GM21825 (cell line): Measurements from ENCODE around the gene MRPS2.
"Not testable (repeated sequence)": the region's sequence is repeated elsewhere in the genome, so short reads cannot be mapped to it uniquely, and the experiment has no call there.

Experiments
- ATAC-seq: cut with Tn5 transposase; IDR thresholded peaks from one replicate; pipeline ENCODE4 v1.9.1; 2021; ENCODE audit warnings: mild to moderate bottlenecking, moderate library complexity; ENCODE audit not compliant: unreplicated experiment

The MRPS2 gene

DNA sequence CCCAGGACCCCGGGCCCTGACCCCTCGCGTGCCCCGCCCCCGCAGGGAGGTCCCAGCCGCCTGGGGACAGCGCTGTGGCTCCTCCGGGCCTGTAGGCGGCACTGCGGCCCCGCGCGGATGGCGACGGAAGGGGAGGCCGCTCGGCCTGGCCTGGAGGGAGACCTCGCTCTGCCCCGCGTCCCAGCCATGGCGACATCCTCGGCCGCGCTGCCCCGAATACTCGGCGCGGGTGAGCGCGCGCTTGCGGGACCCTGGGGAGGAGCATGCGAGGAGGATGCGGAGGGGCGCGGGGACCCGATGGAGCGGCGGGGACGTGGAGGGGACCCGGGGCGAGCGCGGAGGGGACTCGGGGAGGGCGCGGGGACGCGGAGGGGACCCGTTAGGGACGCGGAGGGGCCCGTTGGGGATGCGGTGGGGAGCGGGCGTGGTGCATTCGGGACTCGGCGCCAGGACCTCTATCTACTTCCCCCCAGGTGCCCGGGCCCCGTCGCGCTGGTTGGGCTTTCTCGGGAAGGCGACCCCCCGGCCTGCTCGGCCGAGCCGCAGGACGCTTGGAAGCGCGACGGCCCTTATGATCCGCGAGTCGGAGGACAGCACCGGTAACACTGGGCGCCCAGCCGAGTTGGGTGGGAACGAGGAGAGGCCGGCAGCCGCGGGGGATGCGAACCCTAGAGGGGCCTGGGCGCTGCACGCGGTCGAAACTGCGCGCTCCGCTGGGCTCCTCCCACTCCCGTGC lies at the start of gene MRPS2:
TSS of gene MRPS2 (plus strand) at position 158 of the 736 bp plus-strand sequence. CDS start at position 187, 29 bp downstream.
- ATAC-seq: peak; percentile 76

GRCh38 chr9:135450956-135451355 lies 49.5 kb upstream of the MRPS2 start:
- ATAC-seq: no peak

- not testable (repeated sequence) for ATAC-seq
Observed at GRCh38 chr9:135451909-135452308, 48.6 kb upstream of the MRPS2 start.

GRCh38 chr9:135454737-135455136 lies 45.7 kb upstream of the MRPS2 start:
- no peak for ATAC-seq

DNA sequence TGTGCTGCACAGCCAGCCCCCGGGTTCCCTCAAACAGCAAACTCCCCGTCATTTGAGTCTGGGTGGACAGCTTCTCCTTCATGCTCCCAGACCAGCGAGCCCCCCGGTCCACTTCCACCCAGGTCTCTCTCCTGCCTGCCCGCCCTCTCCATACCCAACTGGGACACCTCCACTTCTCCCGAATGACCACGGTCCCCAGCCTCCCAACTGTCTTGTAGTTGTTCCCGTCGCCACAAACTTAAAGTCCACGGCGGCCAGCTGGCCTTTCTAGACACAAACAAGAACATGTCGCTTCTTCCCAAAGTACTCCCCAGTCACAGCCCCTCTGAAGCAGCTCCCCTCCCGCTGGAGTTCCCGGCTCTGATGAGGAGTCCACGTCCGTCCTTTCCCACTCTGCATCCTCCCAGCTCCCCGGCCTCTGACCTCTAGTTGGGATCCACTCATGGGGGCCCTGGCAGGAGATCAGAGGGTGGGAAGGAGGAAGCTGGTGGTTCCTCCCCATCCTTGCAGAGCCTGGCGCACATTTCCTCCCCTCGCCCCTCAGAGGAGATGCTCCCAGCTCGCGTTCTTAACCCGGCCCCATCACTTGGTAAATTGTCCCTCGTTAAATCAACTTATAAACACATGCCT lies 45.0 kb upstream of the MRPS2 start:
- ATAC-seq: no peak

DNA sequence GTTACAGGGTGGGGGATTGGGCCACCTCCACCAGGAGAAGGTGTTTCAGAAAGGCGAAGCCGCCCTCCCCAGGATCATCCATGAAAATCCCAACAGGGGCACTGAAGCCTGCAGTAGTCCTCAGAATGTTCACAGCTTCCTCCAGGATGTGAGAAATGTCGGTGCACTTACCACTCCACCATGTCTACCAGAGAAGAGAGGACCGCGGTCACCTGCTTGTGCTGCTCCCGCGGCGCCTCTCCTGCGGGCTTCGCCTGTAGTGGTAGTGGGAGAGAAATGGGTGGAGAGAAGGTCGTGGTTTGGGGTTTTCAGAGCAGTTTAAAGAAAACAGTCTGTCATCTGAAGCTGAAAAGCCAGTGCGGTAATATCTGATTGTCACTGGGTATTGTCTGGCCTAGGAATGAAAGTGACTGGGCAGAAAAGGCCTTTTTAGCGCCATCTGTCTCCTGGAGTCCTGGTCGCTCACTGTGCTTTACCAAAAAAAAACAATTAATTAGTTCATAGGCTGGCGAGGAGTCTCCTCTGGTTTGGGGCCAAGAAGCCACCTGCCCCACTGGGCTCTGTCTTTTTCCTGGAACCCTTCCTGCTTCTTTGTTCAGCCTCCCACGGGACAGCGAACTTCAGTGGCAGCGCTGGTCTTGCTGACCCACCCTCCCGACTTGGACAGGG lies 43.9 kb upstream of the MRPS2 start:
- no peak for ATAC-seq

GRCh38 chr9:135458478-135458877 lies 42.0 kb upstream of the MRPS2 start:
- not testable (repeated sequence) for ATAC-seq

- ATAC-seq: no peak
Observed at GRCh38 chr9:135461936-135462335, 38.5 kb upstream of the MRPS2 start.

DNA sequence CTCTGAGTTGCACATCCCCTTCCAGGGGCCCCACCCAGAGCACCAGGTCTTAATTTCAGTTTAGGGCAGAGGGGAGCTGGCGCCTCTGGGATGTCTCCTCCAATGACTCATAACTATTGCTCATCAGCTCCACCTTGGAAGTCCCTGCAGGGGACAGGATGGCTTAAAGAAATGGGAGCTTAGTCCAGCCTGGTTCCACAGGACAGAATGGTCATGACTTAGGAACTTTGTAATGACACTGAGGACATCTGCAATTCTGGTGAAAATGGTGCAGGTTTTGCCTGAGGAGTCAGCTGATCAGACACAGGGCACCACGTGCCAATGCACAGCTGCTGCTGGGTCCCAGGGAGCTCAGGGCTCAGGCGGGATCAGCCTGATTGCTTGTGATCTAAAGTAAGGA lies 37.3 kb upstream of the MRPS2 start:
- ATAC-seq: no peak

DNA sequence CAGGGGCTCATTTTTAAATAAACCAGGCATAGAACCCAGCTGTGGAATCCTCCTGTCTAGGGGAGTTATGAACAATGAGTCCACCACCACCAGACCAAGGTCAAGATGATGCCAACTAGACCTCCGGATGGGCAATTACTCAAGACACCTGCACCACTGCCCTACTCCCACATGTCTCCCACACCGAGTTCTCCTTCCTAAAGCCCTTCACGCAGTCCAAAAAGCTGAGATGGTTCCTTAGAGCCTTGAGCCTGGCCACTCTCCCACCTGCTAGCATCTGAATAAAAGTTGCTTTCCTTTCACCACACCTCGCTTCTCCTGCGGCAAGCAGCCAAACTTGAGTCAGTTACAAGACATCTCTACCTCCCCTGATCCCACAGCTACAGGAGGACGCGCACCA lies 36.3 kb upstream of the MRPS2 start:
- no peak for ATAC-seq

GRCh38 chr9:135468854-135469521 lies 31.5 kb upstream of the MRPS2 start:
- no peak for ATAC-seq

DNA sequence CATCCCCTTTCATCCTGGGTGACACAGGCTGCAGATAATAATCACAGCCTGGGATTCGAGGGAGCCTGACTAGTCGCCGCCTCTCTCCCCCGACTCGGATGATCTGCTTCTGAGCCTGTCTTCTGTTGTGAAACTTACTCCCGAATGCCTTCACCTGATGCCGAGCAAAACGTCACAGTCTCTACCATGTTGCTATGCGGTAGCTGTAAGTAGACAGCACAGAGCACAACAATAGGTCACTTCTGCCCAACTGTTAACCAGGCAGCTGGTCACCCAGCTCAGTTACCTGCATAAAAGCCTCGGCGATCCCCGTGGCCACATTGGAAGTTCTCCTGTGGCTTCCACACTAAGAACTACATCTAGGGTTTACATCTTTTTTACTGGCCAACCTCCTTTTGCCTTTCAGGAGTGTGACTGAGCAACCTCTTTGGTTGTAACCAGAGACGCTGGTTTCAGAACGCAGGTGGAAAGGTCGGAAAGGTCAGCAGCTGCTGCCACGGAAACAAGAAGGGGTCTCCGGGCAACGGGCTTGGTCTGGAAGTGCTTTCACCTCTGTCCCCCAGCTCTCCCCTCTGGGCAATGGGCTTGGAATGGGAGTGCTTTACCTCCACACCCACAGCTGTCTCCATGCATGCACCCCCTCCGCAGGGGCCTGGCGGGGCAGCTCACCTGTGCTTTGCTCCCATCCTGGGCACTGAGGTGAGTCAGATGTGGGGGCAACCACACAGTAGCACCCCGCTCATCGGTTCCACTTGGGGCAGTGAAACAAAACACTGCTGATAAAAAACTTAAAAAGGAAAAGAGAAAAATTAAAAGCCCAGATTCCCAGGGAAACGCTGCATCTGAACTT lies 28.5 kb upstream of the MRPS2 start:
- ATAC-seq: no peak

DNA sequence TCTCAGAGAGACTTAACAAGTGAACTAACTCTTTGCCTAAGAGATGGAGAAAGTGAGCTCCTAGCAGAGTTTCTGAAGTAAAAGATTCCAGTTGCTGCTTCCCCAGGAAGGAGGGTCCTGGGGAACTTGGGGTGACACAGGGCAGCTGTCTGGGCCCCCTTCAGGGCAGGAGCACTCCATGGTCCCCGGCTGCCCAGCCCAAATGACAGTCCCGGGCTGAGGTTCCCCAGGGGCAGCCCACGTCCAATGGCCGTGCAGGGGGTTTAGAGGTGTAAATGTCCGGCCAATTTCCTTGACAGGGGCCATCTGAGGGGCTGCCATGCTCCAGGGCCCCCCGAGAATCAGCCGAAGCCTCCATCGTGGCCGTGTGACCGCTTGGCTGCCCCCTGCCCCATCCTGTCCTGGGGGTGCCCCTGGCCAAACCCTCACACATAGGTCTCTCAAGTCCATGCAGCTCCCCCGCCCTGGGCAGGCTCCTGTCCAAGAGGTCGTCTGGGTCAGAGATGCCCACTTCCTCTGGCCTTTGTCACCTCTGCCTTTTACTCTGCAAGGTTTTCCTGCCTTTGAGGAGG lies 26.4 kb upstream of the MRPS2 start:
- ATAC-seq: no peak

DNA sequence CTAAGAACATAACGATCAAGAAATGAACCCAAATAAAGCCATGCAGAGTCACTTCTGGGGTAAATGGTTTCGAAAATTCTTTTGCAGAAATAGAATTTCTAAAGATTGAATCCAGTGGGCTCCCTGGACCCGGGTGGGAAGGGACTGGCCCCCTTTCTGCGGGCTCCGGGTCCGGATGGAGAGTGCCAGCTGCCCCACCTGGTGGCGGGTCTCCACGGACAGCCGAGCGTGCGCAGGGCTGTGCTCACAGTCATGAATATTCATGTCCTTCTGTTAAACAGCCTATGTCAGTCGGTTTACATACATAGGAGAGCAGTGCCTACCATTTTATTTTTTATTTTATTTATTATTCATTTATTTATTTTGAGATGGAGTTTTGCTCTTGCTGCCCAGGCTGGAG lies 25.6 kb upstream of the MRPS2 start:
- ATAC-seq: no peak

DNA sequence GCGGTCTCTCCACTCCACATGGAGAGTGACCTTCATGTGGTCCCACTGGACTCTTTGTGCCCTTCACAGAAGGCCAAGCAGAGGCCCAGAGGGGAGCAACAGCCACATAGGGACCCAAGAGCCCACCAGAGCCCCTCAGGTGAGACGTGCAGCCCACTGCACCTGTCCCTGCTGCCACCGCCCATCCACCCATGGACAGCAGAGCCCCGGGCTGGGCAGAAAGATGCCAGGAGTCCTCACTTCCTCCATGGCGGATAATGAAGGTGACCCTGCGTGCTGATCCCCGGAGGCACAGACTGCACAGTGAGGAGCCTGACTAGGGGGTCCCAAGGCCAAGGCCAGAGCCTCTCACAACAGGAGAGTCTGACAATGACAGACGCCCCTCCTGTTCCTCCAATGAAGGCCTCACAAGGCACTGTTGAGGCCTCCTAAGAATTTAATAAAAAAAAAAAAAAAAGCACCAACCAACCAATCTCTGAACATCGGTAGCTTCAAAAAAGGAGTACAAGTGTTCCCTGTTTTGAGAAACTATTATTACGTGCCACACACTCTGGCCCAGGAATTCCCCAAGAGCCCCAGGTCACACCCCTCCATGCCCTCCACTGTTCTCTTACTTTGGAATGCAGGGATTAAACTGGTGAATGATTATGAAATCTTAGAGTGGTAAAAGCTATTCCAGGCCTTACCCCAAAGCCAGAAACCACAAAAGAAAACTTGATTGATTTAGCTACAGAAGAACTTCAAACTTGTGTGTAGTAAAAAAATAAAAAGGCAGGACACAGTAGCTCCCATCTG lies 23.7 kb upstream of the MRPS2 start:
- ATAC-seq: no peak

DNA sequence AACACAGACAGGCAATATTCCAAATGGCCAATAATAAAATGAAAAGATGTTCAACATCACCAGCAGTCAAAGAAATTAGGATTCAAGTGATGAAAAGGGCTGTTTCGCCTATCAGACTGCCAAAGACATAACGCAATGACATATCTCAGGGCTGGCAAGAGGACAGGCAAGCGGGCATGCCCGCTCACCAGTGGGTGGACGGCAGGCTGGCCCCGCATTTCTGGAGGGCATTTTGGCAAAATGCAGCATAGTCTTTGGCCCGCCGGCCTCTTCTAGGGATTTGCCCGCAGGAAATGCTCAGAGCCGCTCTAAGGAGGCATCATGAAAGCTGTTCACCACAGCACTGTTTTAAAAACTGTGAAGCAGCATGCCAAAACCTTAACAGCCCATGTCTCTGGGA lies 22.3 kb upstream of the MRPS2 start:
- no peak for ATAC-seq

GRCh38 chr9:135478829-135479468 lies 21.5 kb upstream of the MRPS2 start:
- ATAC-seq: no peak

- no peak for ATAC-seq
Observed at GRCh38 chr9:135479469-135480052, 20.9 kb upstream of the MRPS2 start, which contains the start of gene PPP1R26. PPP1R26 (plus strand) TSS chr9:135479782; CDS start chr9:135484511, 4,729 bp downstream.
